Measurements from ENCODE around the gene SLC4A5.

The SLC4A5 gene

GRCh38 chr2:74205596-74205995 lies 137.6 kb downstream of the SLC4A5 start:
- TF ChIP-seq, protein P1, sequence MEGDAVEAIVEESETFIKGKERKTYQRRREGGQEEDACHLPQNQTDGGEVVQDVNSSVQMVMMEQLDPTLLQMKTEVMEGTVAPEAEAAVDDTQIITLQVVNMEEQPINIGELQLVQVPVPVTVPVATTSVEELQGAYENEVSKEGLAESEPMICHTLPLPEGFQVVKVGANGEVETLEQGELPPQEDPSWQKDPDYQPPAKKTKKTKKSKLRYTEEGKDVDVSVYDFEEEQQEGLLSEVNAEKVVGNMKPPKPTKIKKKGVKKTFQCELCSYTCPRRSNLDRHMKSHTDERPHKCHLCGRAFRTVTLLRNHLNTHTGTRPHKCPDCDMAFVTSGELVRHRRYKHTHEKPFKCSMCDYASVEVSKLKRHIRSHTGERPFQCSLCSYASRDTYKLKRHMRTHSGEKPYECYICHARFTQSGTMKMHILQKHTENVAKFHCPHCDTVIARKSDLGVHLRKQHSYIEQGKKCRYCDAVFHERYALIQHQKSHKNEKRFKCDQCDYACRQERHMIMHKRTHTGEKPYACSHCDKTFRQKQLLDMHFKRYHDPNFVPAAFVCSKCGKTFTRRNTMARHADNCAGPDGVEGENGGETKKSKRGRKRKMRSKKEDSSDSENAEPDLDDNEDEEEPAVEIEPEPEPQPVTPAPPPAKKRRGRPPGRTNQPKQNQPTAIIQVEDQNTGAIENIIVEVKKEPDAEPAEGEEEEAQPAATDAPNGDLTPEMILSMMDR (IDR thresholded peaks at IDR 0.05): no peak
- no peaks in the 10 kb centered on the region for H3K79me2 ChIP-seq
- H3K4me3 ChIP-seq (ENCODE audit: low read depth, low read length): no peak overlapping the region
- no peak overlapping the region for H2AFZ ChIP-seq
- H3K36me3 ChIP-seq (ENCODE audit: control insufficient read depth, insufficient read depth, low read length): no peaks in the 10 kb centered on the region
- no peak overlapping the region for H3K27ac ChIP-seq
- no peaks in the 10 kb centered on the region for H3K9me3 ChIP-seq (ENCODE audit: control insufficient read depth, low read length)
- H3K4me1 ChIP-seq: no peaks in the 10 kb centered on the region
- no peak overlapping the region for H3K9ac ChIP-seq
- no peaks in the 10 kb centered on the region for H3K27me3 ChIP-seq (ENCODE audit: control insufficient read depth, insufficient read depth, low read length)
- H3K4me2 ChIP-seq (ENCODE audit: low read length): no peak overlapping the region

DNA sequence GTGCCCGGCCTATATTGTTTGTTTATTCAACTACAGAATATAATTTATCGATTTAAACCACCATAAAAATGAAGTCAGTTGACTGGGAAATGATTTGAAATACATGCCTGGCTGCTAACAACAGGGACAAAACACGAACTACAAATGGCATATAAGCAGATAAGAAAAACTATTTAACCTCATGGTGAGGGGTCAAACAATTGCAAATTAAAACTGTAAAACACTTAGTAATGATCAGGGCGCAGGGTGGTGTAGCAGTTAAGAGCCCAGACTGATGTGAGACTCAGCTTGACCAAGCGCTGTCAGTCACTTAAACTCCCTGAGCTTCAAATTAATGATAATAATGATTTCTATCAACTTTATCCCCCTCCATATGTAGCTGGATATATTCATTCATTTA lies 138.1 kb downstream of the SLC4A5 start:
- Histone ChIP-seq H3K4me3 (ENCODE audit: low read depth, low read length) (no peak overlapping the region), H3K9me3 (ENCODE audit: control insufficient read depth, low read length) (no peaks in the 10 kb centered on the region), H2AFZ (no peak overlapping the region), H3K36me3 (ENCODE audit: control insufficient read depth, insufficient read depth, low read length) (no peaks in the 10 kb centered on the region), H3K4me2 (ENCODE audit: low read length) (no peak overlapping the region), H3K79me2 (no peaks in the 10 kb centered on the region), H3K27ac (no peak overlapping the region), H3K27me3 (ENCODE audit: control insufficient read depth, insufficient read depth, low read length) (no peaks in the 10 kb centered on the region), H3K9ac (no peak overlapping the region), H3K4me1 (no peaks in the 10 kb centered on the region)
- TF ChIP-seq, protein P1 (IDR thresholded peaks at IDR 0.05): no peak

GRCh38 chr2:74204436-74204835 lies 138.8 kb downstream of the SLC4A5 start:
- Histone ChIP-seq H3K4me2 (ENCODE audit: low read length) (no peak overlapping the region), H3K4me1 (no peaks in the 10 kb centered on the region), H3K36me3 (ENCODE audit: control insufficient read depth, insufficient read depth, low read length) (no peaks in the 10 kb centered on the region), H2AFZ (no peak overlapping the region), H3K4me3 (ENCODE audit: low read depth, low read length) (no peak overlapping the region), H3K27me3 (ENCODE audit: control insufficient read depth, insufficient read depth, low read length) (no peaks in the 10 kb centered on the region), H3K9me3 (ENCODE audit: control insufficient read depth, low read length) (no peaks in the 10 kb centered on the region), H3K79me2 (no peaks in the 10 kb centered on the region), H3K9ac (no peak overlapping the region), H3K27ac (no peak overlapping the region)
- TF ChIP-seq, protein P1 (IDR thresholded peaks at IDR 0.05): no peak

DNA sequence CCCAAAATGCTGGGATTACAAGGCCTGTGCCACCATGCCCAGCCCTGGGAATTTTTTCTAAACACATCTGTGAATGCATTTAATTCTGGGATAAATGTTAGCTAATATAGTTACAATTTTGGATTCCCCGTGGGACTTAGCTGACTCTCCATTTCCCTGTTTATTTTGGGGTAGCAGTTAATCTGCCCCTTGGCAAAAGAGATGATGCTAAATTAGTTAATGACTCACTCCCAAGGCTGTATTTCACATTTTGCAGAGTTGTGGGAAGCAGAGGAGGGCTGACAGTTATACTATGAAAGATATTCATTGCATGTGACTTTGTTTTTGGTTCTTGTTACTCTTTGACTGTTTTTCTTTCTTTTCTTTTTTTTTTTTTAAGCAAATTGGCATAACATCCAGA lies 141.6 kb downstream of the SLC4A5 start:
- H2AFZ ChIP-seq: no peak overlapping the region
- H3K79me2 ChIP-seq: no peaks in the 10 kb centered on the region
- H3K36me3 ChIP-seq (ENCODE audit: control insufficient read depth, insufficient read depth, low read length): no peaks in the 10 kb centered on the region
- H3K4me1 ChIP-seq: peaks cover 2% of the 10 kb centered on the region
- no peaks in the 10 kb centered on the region for H3K9me3 ChIP-seq (ENCODE audit: control insufficient read depth, low read length)
- TF ChIP-seq, protein P1 (IDR thresholded peaks at IDR 0.05): no peak
- no peak overlapping the region for H3K27ac ChIP-seq
- no peak overlapping the region for H3K4me3 ChIP-seq (ENCODE audit: low read depth, low read length)
- no peak overlapping the region for H3K9ac ChIP-seq
- no peak overlapping the region for H3K4me2 ChIP-seq (ENCODE audit: low read length)
- no peaks in the 10 kb centered on the region for H3K27me3 ChIP-seq (ENCODE audit: control insufficient read depth, insufficient read depth, low read length)

- no peak overlapping the region for H3K4me2 ChIP-seq (ENCODE audit: low read length)
- H3K27ac ChIP-seq: no peak overlapping the region
- H3K27me3 ChIP-seq (ENCODE audit: control insufficient read depth, insufficient read depth, low read length): no peaks in the 10 kb centered on the region
- no peak overlapping the region for H3K4me3 ChIP-seq (ENCODE audit: low read depth, low read length)
- peaks cover 2% of the 10 kb centered on the region for H3K4me1 ChIP-seq
- no peak overlapping the region for H3K9ac ChIP-seq
- H2AFZ ChIP-seq: no peak overlapping the region
- no peaks in the 10 kb centered on the region for H3K36me3 ChIP-seq (ENCODE audit: control insufficient read depth, insufficient read depth, low read length)
- no peaks in the 10 kb centered on the region for H3K79me2 ChIP-seq
- no peaks in the 10 kb centered on the region for H3K9me3 ChIP-seq (ENCODE audit: control insufficient read depth, low read length)
- TF ChIP-seq, protein P1 (IDR thresholded peaks at IDR 0.05): no peak
Observed at GRCh38 chr2:74201196-74201595, 142.0 kb downstream of the SLC4A5 start.
